Neural cell (in vitro differentiated cells): ENCODE data around the gene RNU7-1. TPM values are rescaled to one million over a fixed set of nuclear protein-coding genes. Genes with fewer than 3 reads are reported as not detected.

Experiments used
- H2AFZ ChIP-seq: fragments of 200-600, 300-800 bp; sonication (generic), shearing (Covaris generic); 2 replicates; pipeline ENCODE4 v1.6.0; 2014; ENCODE audit warnings: low read depth, mild to moderate bottlenecking, antibody characterized with exemption, low read length, moderate library complexity
- H3F3A ChIP-seq: fragments of 200-600 bp; shearing (Covaris generic); 2 replicates; pipeline ENCODE4 v1.6.1; 2016; ENCODE audit warnings: mild to moderate bottlenecking, moderate library complexity, mixed read lengths, antibody characterized with exemption, low read length; ENCODE audit not compliant: insufficient read depth, poor library complexity, severe bottlenecking
- H3K27ac ChIP-seq: fragments of 200-600, 300-800 bp; sonication (generic), shearing (Covaris generic); 2 replicates; pipeline ENCODE4 v1.5.1; 2014; ENCODE audit warnings: mild to moderate bottlenecking, low read length, moderate library complexity
- H3K27me3 ChIP-seq: fragments of 300-800, 200-600 bp; sonication (generic), shearing (Covaris generic); 2 replicates; pipeline ENCODE4 v1.6.0; 2014; ENCODE audit warnings: mild to moderate bottlenecking, low read depth, low read length, moderate library complexity; ENCODE audit not compliant: insufficient read depth
- H3K36me3 ChIP-seq: fragments of 300-800, 200-600 bp; sonication (generic), shearing (Covaris generic); 2 replicates; pipeline ENCODE4 v1.5.1; 2014; ENCODE audit warnings: mild to moderate bottlenecking, antibody characterized with exemption, low read length, moderate library complexity; ENCODE audit not compliant: insufficient read depth
- H3K4me2 ChIP-seq: fragments of 300-800, 200-600 bp; sonication (generic), shearing (Covaris generic); 2 replicates; pipeline ENCODE4 v1.6.0; 2014; ENCODE audit warnings: mild to moderate bottlenecking, low read length
- H3K4me3 ChIP-seq: fragments of 300-800, 200-600 bp; sonication (generic), shearing (Covaris generic); 2 replicates; pipeline ENCODE4 v1.5.1; 2014; ENCODE audit warnings: mild to moderate bottlenecking, low read length, moderate library complexity
- H3K79me2 ChIP-seq: fragments of 200-600 bp; shearing (Covaris generic); replicated peaks from 2 replicates; pipeline ENCODE4 v1.6.0; 2014; ENCODE audit warnings: mild to moderate bottlenecking, low read length, moderate library complexity; ENCODE audit not compliant: insufficient read depth
- H3K9ac ChIP-seq: fragments of 300-800, 200-600 bp; sonication (generic), shearing (Covaris generic); 2 replicates; pipeline ENCODE4 v1.6.1; 2016; ENCODE audit warnings: mild to moderate bottlenecking, low read length, mixed read lengths
- H3K9me2 ChIP-seq: fragments of 200-600 bp; shearing (Covaris generic); 2 replicates; pipeline ENCODE4 v1.6.1; 2016; ENCODE audit warnings: mild to moderate bottlenecking, low read length, mixed read lengths; ENCODE audit not compliant: insufficient read depth
- H3K9me3 ChIP-seq: fragments of 200-600, 300-800 bp; sonication (generic), shearing (Covaris generic); 2 replicates; pipeline ENCODE4 v1.6.1; 2016; ENCODE audit warnings: mild to moderate bottlenecking, mixed run types, low read length, moderate library complexity, mixed read lengths
- H4K20me1 ChIP-seq: fragments of 200-600 bp; shearing (Covaris generic); 2 replicates; pipeline ENCODE4 v1.6.1; 2016; ENCODE audit warnings: mild to moderate bottlenecking, mixed run types; ENCODE audit not compliant: insufficient read depth
- EP300 ChIP-seq: fragments of 450-650 bp; conservative IDR thresholded peaks from 2 replicates; pipeline ENCODE4 v1.6.1; 2014; ENCODE audit warnings: antibody characterized with exemption, mild to moderate bottlenecking, moderate library complexity; ENCODE audit not compliant: poor library complexity, severe bottlenecking
- EZH2 ChIP-seq: fragments of 200-600, 300-800 bp; shearing (Covaris generic), sonication (generic); IDR thresholded peaks from 2 replicates; pipeline ENCODE4 v1.6.1; 2014; ENCODE audit warnings: antibody characterized with exemption, low read length, borderline replicate concordance, mild to moderate bottlenecking; ENCODE audit not compliant: insufficient read depth, poor library complexity, severe bottlenecking
- MXI1 ChIP-seq: fragments of 450-650 bp; conservative IDR thresholded peaks from 2 replicates; pipeline ENCODE4 v1.6.1; 2014; ENCODE audit warnings: antibody characterized with exemption, mild to moderate bottlenecking; ENCODE audit not compliant: poor library complexity, severe bottlenecking
- POLR2AphosphoS5 ChIP-seq: IDR thresholded peaks from 2 replicates; pipeline ENCODE4 v1.6.1; 2012
- RAD21 ChIP-seq: fragments of 450-650 bp; conservative IDR thresholded peaks from 2 replicates; pipeline ENCODE4 v1.6.1; 2014; ENCODE audit warnings: antibody characterized with exemption, mild to moderate bottlenecking, moderate library complexity
- SMC3 ChIP-seq: fragments of 450-650 bp; conservative IDR thresholded peaks from 2 replicates; pipeline ENCODE4 v1.6.1; 2014; ENCODE audit warnings: antibody characterized with exemption, mild to moderate bottlenecking, moderate library complexity; ENCODE audit not compliant: poor library complexity
- TAF1 ChIP-seq: IDR thresholded peaks from 2 replicates; pipeline ENCODE4 v1.6.1; 2012; ENCODE audit warnings: low read depth
- polyA plus RNA-seq: library from polyadenylated mRNA; depleted of rRNA; stranded (reverse); fragments of >200 nt; gene quantifications from 2 replicates; pipeline ENCODE4 v1.2.3, GENCODE V29; 2014
- TF ChIP-seq, protein P1 (sequence below): fragments of 450-650 bp; IDR thresholded peaks from 2 replicates; pipeline ENCODE4 v1.5.1; 2014; ENCODE audit warnings: antibody characterized with exemption, mild to moderate bottlenecking, moderate library complexity; ENCODE audit not compliant: poor library complexity, severe bottlenecking
- TF ChIP-seq, protein P2 (sequence below): IDR thresholded peaks from 2 replicates; pipeline ENCODE4 v1.6.1; 2012; ENCODE audit warnings: borderline replicate concordance

Gene RNU7-1
- polyA plus RNA-seq, 1 donor from 2014 or later, result not detected

DNA sequence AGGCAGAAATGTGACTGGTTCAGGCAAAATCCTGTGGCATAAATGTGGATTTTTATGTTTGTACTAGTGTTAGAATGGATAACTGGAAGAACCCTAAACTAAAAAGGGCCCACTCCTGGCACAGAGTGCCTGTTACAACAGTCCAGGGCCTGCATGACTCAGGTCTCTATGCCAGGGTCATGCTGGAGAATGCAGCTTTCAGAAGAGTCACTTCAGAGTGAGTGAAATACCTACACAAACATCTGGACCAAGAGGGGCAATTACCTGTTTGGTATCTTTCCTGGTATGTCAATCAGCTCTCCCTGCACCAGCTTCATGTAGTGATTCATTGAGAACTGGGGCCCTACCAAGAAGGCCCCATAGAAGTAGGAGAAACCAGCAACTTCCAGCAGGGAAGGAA, 37.1 kb downstream of the RNU7-1 start:
- no peaks in the 10 kb centered on the region for H4K20me1 ChIP-seq
- H3K4me2 ChIP-seq, result no peak overlapping the region
- no peaks in the 10 kb centered on the region for H3K9me3 ChIP-seq
- H3K9ac ChIP-seq, result no peak overlapping the region
- no peaks in the 10 kb centered on the region for H3K9me2 ChIP-seq
- no peaks in the 10 kb centered on the region for H3K79me2 ChIP-seq
- H3F3A ChIP-seq, result no peaks in the 10 kb centered on the region
- no peak overlapping the region for H3K4me3 ChIP-seq
- TF ChIP-seq, protein P1, sequence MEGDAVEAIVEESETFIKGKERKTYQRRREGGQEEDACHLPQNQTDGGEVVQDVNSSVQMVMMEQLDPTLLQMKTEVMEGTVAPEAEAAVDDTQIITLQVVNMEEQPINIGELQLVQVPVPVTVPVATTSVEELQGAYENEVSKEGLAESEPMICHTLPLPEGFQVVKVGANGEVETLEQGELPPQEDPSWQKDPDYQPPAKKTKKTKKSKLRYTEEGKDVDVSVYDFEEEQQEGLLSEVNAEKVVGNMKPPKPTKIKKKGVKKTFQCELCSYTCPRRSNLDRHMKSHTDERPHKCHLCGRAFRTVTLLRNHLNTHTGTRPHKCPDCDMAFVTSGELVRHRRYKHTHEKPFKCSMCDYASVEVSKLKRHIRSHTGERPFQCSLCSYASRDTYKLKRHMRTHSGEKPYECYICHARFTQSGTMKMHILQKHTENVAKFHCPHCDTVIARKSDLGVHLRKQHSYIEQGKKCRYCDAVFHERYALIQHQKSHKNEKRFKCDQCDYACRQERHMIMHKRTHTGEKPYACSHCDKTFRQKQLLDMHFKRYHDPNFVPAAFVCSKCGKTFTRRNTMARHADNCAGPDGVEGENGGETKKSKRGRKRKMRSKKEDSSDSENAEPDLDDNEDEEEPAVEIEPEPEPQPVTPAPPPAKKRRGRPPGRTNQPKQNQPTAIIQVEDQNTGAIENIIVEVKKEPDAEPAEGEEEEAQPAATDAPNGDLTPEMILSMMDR, result no peak
- TF ChIP-seq RAD21, result no peak
- TF ChIP-seq EP300, result no peak
- TF ChIP-seq, protein P2, sequence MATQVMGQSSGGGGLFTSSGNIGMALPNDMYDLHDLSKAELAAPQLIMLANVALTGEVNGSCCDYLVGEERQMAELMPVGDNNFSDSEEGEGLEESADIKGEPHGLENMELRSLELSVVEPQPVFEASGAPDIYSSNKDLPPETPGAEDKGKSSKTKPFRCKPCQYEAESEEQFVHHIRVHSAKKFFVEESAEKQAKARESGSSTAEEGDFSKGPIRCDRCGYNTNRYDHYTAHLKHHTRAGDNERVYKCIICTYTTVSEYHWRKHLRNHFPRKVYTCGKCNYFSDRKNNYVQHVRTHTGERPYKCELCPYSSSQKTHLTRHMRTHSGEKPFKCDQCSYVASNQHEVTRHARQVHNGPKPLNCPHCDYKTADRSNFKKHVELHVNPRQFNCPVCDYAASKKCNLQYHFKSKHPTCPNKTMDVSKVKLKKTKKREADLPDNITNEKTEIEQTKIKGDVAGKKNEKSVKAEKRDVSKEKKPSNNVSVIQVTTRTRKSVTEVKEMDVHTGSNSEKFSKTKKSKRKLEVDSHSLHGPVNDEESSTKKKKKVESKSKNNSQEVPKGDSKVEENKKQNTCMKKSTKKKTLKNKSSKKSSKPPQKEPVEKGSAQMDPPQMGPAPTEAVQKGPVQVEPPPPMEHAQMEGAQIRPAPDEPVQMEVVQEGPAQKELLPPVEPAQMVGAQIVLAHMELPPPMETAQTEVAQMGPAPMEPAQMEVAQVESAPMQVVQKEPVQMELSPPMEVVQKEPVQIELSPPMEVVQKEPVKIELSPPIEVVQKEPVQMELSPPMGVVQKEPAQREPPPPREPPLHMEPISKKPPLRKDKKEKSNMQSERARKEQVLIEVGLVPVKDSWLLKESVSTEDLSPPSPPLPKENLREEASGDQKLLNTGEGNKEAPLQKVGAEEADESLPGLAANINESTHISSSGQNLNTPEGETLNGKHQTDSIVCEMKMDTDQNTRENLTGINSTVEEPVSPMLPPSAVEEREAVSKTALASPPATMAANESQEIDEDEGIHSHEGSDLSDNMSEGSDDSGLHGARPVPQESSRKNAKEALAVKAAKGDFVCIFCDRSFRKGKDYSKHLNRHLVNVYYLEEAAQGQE, result no peak
- TF ChIP-seq SMC3, result no peak
- TF ChIP-seq EZH2, result no peak
- no peak for TF ChIP-seq TAF1
- TF ChIP-seq POLR2AphosphoS5, result no peak
- no peak for TF ChIP-seq MXI1
- no peak overlapping the region for H2AFZ ChIP-seq
- no peak overlapping the region for H3K27ac ChIP-seq
- peaks cover 8% of the 10 kb centered on the region for H3K36me3 ChIP-seq
- no peaks in the 10 kb centered on the region for H3K27me3 ChIP-seq

DNA sequence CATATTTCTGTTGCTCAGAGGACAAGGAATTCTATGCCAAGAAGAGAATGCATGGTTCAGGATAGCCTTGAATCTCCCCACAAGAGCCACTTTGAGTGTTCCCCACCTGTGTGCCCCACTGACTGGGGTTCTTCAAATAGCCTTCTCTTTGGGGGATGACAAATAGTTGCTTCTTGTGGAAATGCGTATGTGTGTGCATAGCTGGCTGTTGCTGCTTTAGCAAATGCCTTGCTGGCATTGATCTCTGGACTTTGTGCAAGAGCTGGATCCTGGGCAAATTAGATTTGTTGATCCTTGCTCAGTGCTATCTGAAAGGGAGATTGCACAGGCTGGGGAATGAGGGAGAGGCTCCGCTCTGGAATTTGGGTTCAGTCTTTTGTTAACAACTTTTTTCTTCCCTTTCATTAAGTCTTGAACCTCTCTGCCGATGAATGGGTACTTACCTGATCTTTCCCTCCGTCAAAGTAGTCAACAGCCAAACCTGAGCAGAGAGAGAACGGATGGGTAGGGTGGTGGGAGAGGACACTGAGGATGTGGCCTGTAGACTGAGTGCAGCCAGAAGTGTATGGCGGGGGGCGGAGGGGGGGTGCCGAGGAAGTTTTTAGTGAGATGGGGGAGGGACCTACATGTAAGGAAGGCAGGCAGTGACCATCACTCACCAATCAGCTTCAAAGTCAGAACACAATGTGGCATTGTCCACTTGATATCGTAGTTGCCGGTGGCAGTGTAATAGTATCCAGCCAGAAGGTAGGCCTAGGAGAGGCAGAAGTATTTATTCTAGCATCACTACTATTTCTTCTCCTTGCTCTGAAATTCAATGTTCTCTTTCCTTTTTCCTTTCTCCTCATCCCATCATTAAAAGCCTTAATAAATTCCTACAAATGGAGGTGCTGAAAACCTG, 37.8 kb downstream of the RNU7-1 start:
- H2AFZ ChIP-seq, result no peak overlapping the region
- no peak overlapping the region for H3K4me2 ChIP-seq
- H3K4me3 ChIP-seq, result no peak overlapping the region
- TF ChIP-seq MXI1, result no peak
- no peak for TF ChIP-seq TAF1
- TF ChIP-seq POLR2AphosphoS5, result no peak
- TF ChIP-seq, protein P2, result no peak
- TF ChIP-seq SMC3, result no peak
- no peak for TF ChIP-seq EZH2
- no peak for TF ChIP-seq RAD21
- TF ChIP-seq, protein P1, result no peak
- TF ChIP-seq EP300, result no peak
- no peaks in the 10 kb centered on the region for H3K27me3 ChIP-seq
- no peak overlapping the region for H3K9ac ChIP-seq
- H3K9me2 ChIP-seq, result no peaks in the 10 kb centered on the region
- no peaks in the 10 kb centered on the region for H3F3A ChIP-seq
- no peaks in the 10 kb centered on the region for H3K79me2 ChIP-seq
- no peak overlapping the region for H3K27ac ChIP-seq
- H4K20me1 ChIP-seq, result no peaks in the 10 kb centered on the region
- H3K36me3 ChIP-seq, result peaks cover 8% of the 10 kb centered on the region
- H3K9me3 ChIP-seq, result no peaks in the 10 kb centered on the region
